H1 (cell line): ENCODE data around the gene SH3RF3. TPM values are rescaled to one million over a fixed set of nuclear protein-coding genes. Genes with fewer than 3 reads are reported as not detected.

ENCODE experiments used
- CTCF ChIA-PET: fragments of 300-600 bp; sonication (Branson Sonifier 250); formaldehyde crosslinking; loops from one replicate; lab custom pipeline; 2021; ENCODE audit not compliant: partially characterized antibody; lab: Charles Lee
- POLR2A ChIA-PET: fragments of 300-600 bp; sonication (Branson Sonifier 250); formaldehyde crosslinking; loops from one replicate; lab custom pipeline; 2021; ENCODE audit warnings: inconsistent platforms; ENCODE audit not compliant: partially characterized antibody; lab: Charles Lee
- DNase-seq, 2 experiments: peaks; one replicate each; pipeline versions ENCODE4 v3.0.0 to v3.0.0-alpha.2; 2010 to 2022; ENCODE audit warnings: low spot score in 2 of 2, low read depth in 1 of 2, mixed read lengths in 1 of 2
- FAIRE-seq: peaks from 2 replicates; lab custom pipeline; 2011; peaks lifted over from hg19 to GRCh38; lab: Jason Lieb, UNC
- H2AFZ ChIP-seq: 2 replicates; pipeline ENCODE4 v1.8.1; 2012; ENCODE audit warnings: low read length, inconsistent platforms
- H2AK5ac ChIP-seq: 2 replicates; pipeline ENCODE4 v1.6.1; 2013; ENCODE audit warnings: low read depth, low read length
- H2BK120ac ChIP-seq: replicated peaks from 2 replicates; pipeline ENCODE3; 2013; ENCODE audit warnings: low read depth, low read length, inconsistent platforms
- H2BK12ac ChIP-seq: 2 replicates; pipeline ENCODE4 v1.6.1; 2013; ENCODE audit warnings: low read depth, low read length
- H2BK15ac ChIP-seq: 2 replicates; pipeline ENCODE4 v1.6.1; 2013; ENCODE audit warnings: low read length
- H2BK20ac ChIP-seq: 2 replicates; pipeline ENCODE4 v1.6.1; 2013; ENCODE audit warnings: low read length
- H2BK5ac ChIP-seq: 2 replicates; pipeline ENCODE4 v1.6.1; 2013; ENCODE audit warnings: low read depth, low read length
- H3K14ac ChIP-seq: 2 replicates; pipeline ENCODE4 v1.6.1; 2013; ENCODE audit warnings: inconsistent platforms; ENCODE audit not compliant: insufficient read length
- H3K18ac ChIP-seq: 2 replicates; pipeline ENCODE4 v1.6.1; 2013; ENCODE audit warnings: low read length; ENCODE audit errors: extremely low read depth
- H3K23ac ChIP-seq: 2 replicates; pipeline ENCODE4 v1.6.1; 2013; ENCODE audit warnings: inconsistent platforms; ENCODE audit not compliant: insufficient read length
- H3K23me2 ChIP-seq: 2 replicates; pipeline ENCODE4 v1.6.1; 2013; ENCODE audit warnings: low read depth, low read length
- H3K27ac ChIP-seq: 2 replicates; pipeline ENCODE4 v1.6.1; 2011; ENCODE audit warnings: low read depth, low read length, inconsistent platforms
- H3K27me3 ChIP-seq, 4 experiments: replicated peaks in 1 of 4; 1 replicate in 1 of 4; 2 replicates in 3 of 4; pipeline versions ENCODE4 v1.6.1 to v1.8.1; 2011 to 2013; ENCODE audit warnings: low read length in 3 of 4, mild to moderate bottlenecking in 3 of 4, inconsistent platforms in 2 of 4, mixed read lengths in 2 of 4, moderate library complexity in 1 of 4; ENCODE audit not compliant: control insufficient read depth in 3 of 4, insufficient read depth in 3 of 4; ENCODE audit errors: extremely low read depth in 1 of 4
- H3K36me3 ChIP-seq, 4 experiments: 2 replicates each; pipeline versions ENCODE4 v1.6.1 to v1.8.1; 2011 to 2013; ENCODE audit warnings: mild to moderate bottlenecking in 4 of 4, low read length in 3 of 4, moderate library complexity in 2 of 4, control low read depth in 1 of 4, inconsistent platforms in 1 of 4; ENCODE audit not compliant: insufficient read depth in 4 of 4, control insufficient read depth in 2 of 4
- H3K4ac ChIP-seq: replicated peaks from 2 replicates; pipeline ENCODE3; 2013; ENCODE audit warnings: low read length, low read depth, mixed read lengths, inconsistent platforms; ENCODE audit not compliant: insufficient read length
- H3K4me1 ChIP-seq, 4 experiments: replicated peaks in 1 of 4; 1 replicate in 1 of 4; 2 replicates in 3 of 4; pipeline versions ENCODE4 v1.6.1 to v1.8.1; 2011 to 2013; ENCODE audit warnings: low read length in 3 of 4, inconsistent platforms in 2 of 4, mixed read lengths in 1 of 4; ENCODE audit not compliant: insufficient read depth in 4 of 4, control insufficient read depth in 3 of 4
- H3K4me2 ChIP-seq, 2 experiments: 2 replicates each; pipeline versions ENCODE4 v1.6.1 to v1.8.1; 2011 to 2013; ENCODE audit warnings: low read depth in 2 of 2, low read length in 2 of 2, control low read depth in 1 of 2, inconsistent platforms in 1 of 2, mild to moderate bottlenecking in 1 of 2; ENCODE audit not compliant: insufficient read depth in 1 of 2
- H3K4me3 ChIP-seq, 4 experiments: fragments of 200-600, 300-600 bp in 1 of 4; sonication (generic), shearing (Covaris generic), sonication (Bioruptor Twin) in 1 of 4; 2 replicates each; pipeline versions ENCODE4 v1.5.1 to v1.8.1; 2011 to 2016; ENCODE audit warnings: low read length in 4 of 4, low read depth in 3 of 4, control low read depth in 2 of 4, inconsistent platforms in 2 of 4, mild to moderate bottlenecking in 2 of 4, mixed read lengths in 1 of 4, moderate library complexity in 1 of 4; ENCODE audit not compliant: insufficient read depth in 2 of 4; ENCODE audit errors: extremely low read depth in 1 of 4
- H3K56ac ChIP-seq: replicated peaks from 2 replicates; pipeline ENCODE3; 2013; ENCODE audit warnings: low read depth, mild to moderate bottlenecking, mixed read lengths, low read length, inconsistent platforms; ENCODE audit not compliant: insufficient read length
- H3K79me1 ChIP-seq: 2 replicates; pipeline ENCODE4 v1.6.1; 2013; ENCODE audit warnings: low read depth, low read length, control low read depth
- H3K79me2 ChIP-seq, 2 experiments: 2 replicates each; pipeline versions ENCODE4 v1.6.1 to v1.8.1; 2012 to 2013; ENCODE audit warnings: low read length in 2 of 2, mild to moderate bottlenecking in 2 of 2, inconsistent platforms in 1 of 2; ENCODE audit not compliant: insufficient read depth in 2 of 2, control insufficient read depth in 1 of 2
- H3K9ac ChIP-seq, 4 experiments: replicated peaks in 1 of 4; 1 replicate in 1 of 4; 2 replicates in 3 of 4; pipeline versions ENCODE4 v1.6.1 to v1.8.1; 2011 to 2013; ENCODE audit warnings: low read depth in 3 of 4, low read length in 3 of 4, control low read depth in 2 of 4, mild to moderate bottlenecking in 2 of 4, moderate library complexity in 2 of 4, inconsistent platforms in 1 of 4; ENCODE audit errors: extremely low read depth in 1 of 4
- H3K9me3 ChIP-seq, 2 experiments: 2 replicates each; pipeline versions ENCODE4 v1.6.1 to v1.8.1; 2012 to 2013; ENCODE audit warnings: mild to moderate bottlenecking in 2 of 2, moderate library complexity in 2 of 2, control low read depth in 1 of 2, inconsistent platforms in 1 of 2, low read depth in 1 of 2, low read length in 1 of 2, mixed read lengths in 1 of 2; ENCODE audit not compliant: insufficient read depth in 2 of 2
- H4K20me1 ChIP-seq, 2 experiments: replicated peaks in 1 of 2; 2 replicates each; pipeline versions ENCODE3 to v1.8.1; 2011 to 2013; ENCODE audit warnings: inconsistent platforms in 2 of 2, low read length in 2 of 2, mild to moderate bottlenecking in 1 of 2; ENCODE audit not compliant: insufficient read depth in 2 of 2, control insufficient read depth in 1 of 2
- H4K5ac ChIP-seq: 2 replicates; pipeline ENCODE4 v1.6.1; 2013; ENCODE audit warnings: low read length, low read depth, mixed read lengths, inconsistent platforms; ENCODE audit not compliant: insufficient read length
- H4K8ac ChIP-seq: 2 replicates; pipeline ENCODE4 v1.8.0; 2013; ENCODE audit warnings: mild to moderate bottlenecking, moderate library complexity, low read length, inconsistent platforms; ENCODE audit not compliant: insufficient read depth; ENCODE audit errors: extremely low read depth
- H4K91ac ChIP-seq: replicated peaks from 2 replicates; pipeline ENCODE3; 2013; ENCODE audit warnings: low read length, mixed read lengths, inconsistent platforms; ENCODE audit not compliant: insufficient read length
- BCL11A ChIP-seq, 2 experiments: IDR thresholded peaks; one replicate each; pipeline ENCODE4 v1.6.1; 2011; ENCODE audit warnings: low read depth in 2 of 2, low read length in 2 of 2, mild to moderate bottlenecking in 2 of 2
- CBX5 ChIP-seq: fragments of 300-800, 300-1000 bp; sonication (generic); IDR thresholded peaks from 2 replicates; pipeline ENCODE4 v1.7.1; 2016; ENCODE audit warnings: antibody characterized with exemption, low read length, low read depth
- KDM5A ChIP-seq: fragments of 200-600 bp; IDR thresholded peaks from 2 replicates; pipeline ENCODE4 v1.7.1; 2012; ENCODE audit warnings: mild to moderate bottlenecking, low read length, inconsistent platforms, mixed read lengths
- MAFK ChIP-seq: IDR thresholded peaks from 2 replicates; pipeline ENCODE4 v1.6.1; 2012; ENCODE audit warnings: low read depth, mild to moderate bottlenecking, improper control_type of control experiment, low read length
- MAX ChIP-seq: IDR thresholded peaks from 2 replicates; pipeline ENCODE4 v1.6.1; 2012; ENCODE audit warnings: inconsistent platforms
- POLR2A ChIP-seq, 2 experiments: IDR thresholded peaks; 1 replicate in 1 of 2; 2 replicates in 1 of 2; pipeline ENCODE4 v1.6.1; 2011; ENCODE audit warnings: low read depth in 2 of 2, low read length in 2 of 2, mild to moderate bottlenecking in 2 of 2; ENCODE audit errors: control extremely low read depth in 1 of 2
- RAD21 ChIP-seq, 2 experiments: IDR thresholded peaks in 1 of 2; conservative IDR thresholded peaks in 1 of 2; 2 replicates each; pipeline ENCODE4 v1.6.1; 2011; ENCODE audit warnings: low read depth in 2 of 2, low read length in 2 of 2, improper control_type of control experiment in 1 of 2, inconsistent platforms in 1 of 2, mild to moderate bottlenecking in 1 of 2, moderate library complexity in 1 of 2
- RFX5 ChIP-seq: IDR thresholded peaks from 2 replicates; pipeline ENCODE4 v1.6.1; 2011; ENCODE audit warnings: low read depth, low read length, improper control_type of control experiment, borderline replicate concordance
- USF2 ChIP-seq: IDR thresholded peaks from 2 replicates; pipeline ENCODE4 v1.6.1; 2011; ENCODE audit warnings: low read length, improper control_type of control experiment
- ZNF274 ChIP-seq: IDR thresholded peaks from 2 replicates; pipeline ENCODE4 v1.7.0; 2012; ENCODE audit warnings: low read length, borderline replicate concordance; ENCODE audit errors: extremely low read depth
- WGBS, 2 experiments: shearing (Covaris generic) in 1 of 2; methylation state at CpG; one replicate each; pipeline versions ENCODE4 v1.1.6 to v1.1.7; 2013 to 2015; ENCODE audit warnings: low lambda C conversion rate in 2 of 2, mixed read lengths in 2 of 2, inconsistent platforms in 1 of 2, low coverage in 1 of 2, missing lambda C conversion rate in 1 of 2; ENCODE audit not compliant: insufficient replicate concordance in 2 of 2, insufficient coverage in 1 of 2, insufficient read length in 1 of 2; ENCODE audit errors: extremely low coverage in 1 of 2, missing lambda C conversion rate in 1 of 2; 5-methylcytosine and 5-hydroxymethylcytosine counted together
- polyA plus RNA-seq, 7 experiments: library from polyadenylated mRNA; depleted of rRNA in 3 of 7; stranded (reverse) in 5 of 7; unstranded in 2 of 7; fragments of >200 nt in 5 of 7; fragments of 200-250 nt in 2 of 7; gene quantifications; 1 replicate in 5 of 7; 2 replicates in 1 of 7; 4 replicates in 1 of 7; pipeline versions ENCODE4 v1.2.1 to v1.2.3, GENCODE V29; 2011 to 2013; ENCODE audit warnings: missing spikeins in 2 of 7, mixed read lengths in 2 of 7
- total RNA-seq: library from RNA; stranded (reverse); fragmentation: NEBNext Ultra II Directional; extraction: Animal tissue kit (Norgen Biotek cat#: 25700); gene quantifications from 2 replicates; pipeline ENCODE4 v1.2.1, GENCODE V29; 2021

The SH3RF3 gene
- total and polyA plus RNA-seq, 2 of the 8 experiments (the other 6 are each of a cell fraction or from before 2014, with no cell fraction given), result 0.11 to 0.65 TPM

DNA sequence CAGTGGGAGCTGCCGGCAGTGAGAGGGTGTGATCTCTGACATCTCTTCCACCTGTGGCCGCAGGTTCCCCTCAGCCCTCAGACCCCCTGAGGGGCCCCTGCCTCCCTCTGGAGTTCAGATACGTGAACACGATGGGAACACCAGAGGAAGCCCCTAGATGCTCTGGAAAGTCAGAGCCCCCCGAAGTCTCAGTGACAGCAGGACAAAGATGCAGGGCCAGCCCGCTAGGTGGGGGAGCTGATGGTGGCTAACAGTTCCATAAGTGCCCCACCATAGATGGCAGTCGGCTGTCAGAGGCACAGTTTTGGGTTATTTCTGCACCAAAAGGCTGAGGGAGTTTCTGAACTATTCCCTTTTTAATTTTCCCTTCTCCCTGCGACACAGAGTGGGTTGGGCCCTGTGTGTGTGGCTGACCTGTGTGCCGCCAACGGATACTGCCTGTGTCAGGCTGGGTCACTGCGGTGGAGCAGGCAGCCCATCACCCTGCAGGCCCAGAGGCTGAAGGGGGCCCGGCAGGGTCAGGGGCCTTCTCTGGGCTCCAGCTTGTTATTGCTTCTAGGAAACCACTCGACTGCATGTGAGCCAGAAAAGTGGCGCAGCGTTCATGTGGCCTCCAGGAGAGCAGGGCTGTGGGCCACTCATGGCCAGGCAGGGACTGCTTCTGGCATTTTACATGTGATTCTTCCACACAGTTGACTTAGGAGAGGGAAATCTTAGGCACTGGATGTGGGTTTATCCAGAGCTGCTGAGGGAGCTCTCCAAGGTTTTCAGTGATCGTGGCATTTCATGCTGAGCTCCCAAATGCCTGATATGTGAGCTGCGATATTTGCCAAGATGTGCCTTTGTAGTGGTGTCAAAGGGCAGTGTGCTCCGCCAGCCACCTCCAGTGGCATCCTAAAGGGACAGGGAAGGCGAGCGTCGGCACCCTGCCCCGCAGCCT is 225.1 kb downstream of the SH3RF3 start:
- DNase-seq, result peak in 1 of 2 experiments; percentile 29
- H3K9me3 ChIP-seq, result peaks cover 9 to 10% of the 10 kb centered on the region in 2 experiments; a peak in 3 of 4 replicates
- no peak overlapping the region for H4K91ac ChIP-seq
- no peak overlapping the region for H3K14ac ChIP-seq
- no peaks in the 10 kb centered on the region for H4K20me1 ChIP-seq
- no peak overlapping the region for H4K5ac ChIP-seq
- H3K4me1 ChIP-seq, result peaks cover 0 to 3% (median 0%) of the 10 kb centered on the region in 4 experiments; a peak in 2 of 7 replicates
- H3K23me2 ChIP-seq, result no peaks in the 10 kb centered on the region
- H2BK120ac ChIP-seq, result no peak overlapping the region
- H3K27me3 ChIP-seq, result no peaks in the 10 kb centered on the region
- no peak overlapping the region for H4K8ac ChIP-seq
- H2BK20ac ChIP-seq, result no peak overlapping the region
- WGBS, 2 experiments, result 93% methylated on average over 22 of the region's 22 CpGs; no CpG with 5 or more reads in 1 of the 2 experiments
- FAIRE-seq, result no peak
- no peak overlapping the region for H3K4ac ChIP-seq
- no peak overlapping the region for H3K9ac ChIP-seq
- no peak overlapping the region for H3K23ac ChIP-seq
- no peak overlapping the region for H3K4me2 ChIP-seq
- no peak overlapping the region for H3K56ac ChIP-seq
- H3K79me2 ChIP-seq, result no peaks in the 10 kb centered on the region
- no peak overlapping the region for H2AK5ac ChIP-seq
- ChIA-PET POLR2A (no interaction called here), CTCF (interaction anchor here (0.7 to 1.6 kb wide), 4 partner anchors 27 to 143 kb away, joined by 3 to 4 read pairs (median 3); no protein-coding TSS in a partner anchor)
- H2BK5ac ChIP-seq, result no peak overlapping the region
- no peak overlapping the region for H3K27ac ChIP-seq
- H3K79me1 ChIP-seq, result no peaks in the 10 kb centered on the region
- no peak overlapping the region for H2BK12ac ChIP-seq
- no peak overlapping the region for H2BK15ac ChIP-seq
- H2AFZ ChIP-seq, result no peak overlapping the region
- no peak overlapping the region for H3K4me3 ChIP-seq
- H3K18ac ChIP-seq, result no peak overlapping the region
- no peaks in the 10 kb centered on the region for H3K36me3 ChIP-seq
- TF ChIP-seq CBX5 (no peak), POLR2A (IDR thresholded peaks at IDR 0.05; ENCODE audit: control extremely low read depth in 1 of 2, low read depth in 2 of 2, low read length in 2 of 2) (no peak), MAX (no peak), KDM5A (no peak), MAFK (no peak), RAD21 (IDR thresholded peaks at IDR 0.05 in 1 of 2, conservative IDR thresholded peaks at IDR 0.05 in 1 of 2; ENCODE audit: low read depth in 2 of 2, low read length in 2 of 2) (no peak), ZNF274 (no peak), RFX5 (no peak), USF2 (no peak), BCL11A (IDR thresholded peaks at IDR 0.05; ENCODE audit: low read depth in 2 of 2, low read length in 2 of 2) (no peak)
